GM19043 (cell line): ENCODE measurements around the gene HLA-DQB1.
"Not testable (repeated sequence)": the region's sequence is repeated elsewhere in the genome, so short reads cannot be mapped to it uniquely, and the experiment has no call there.

ENCODE experiments used
- ATAC-seq: cut with Tn5 transposase; IDR thresholded peaks from one replicate; pipeline ENCODE4 v1.9.1; 2021; ENCODE audit warnings: low read depth; ENCODE audit not compliant: unreplicated experiment

The HLA-DQB1 gene

DNA sequence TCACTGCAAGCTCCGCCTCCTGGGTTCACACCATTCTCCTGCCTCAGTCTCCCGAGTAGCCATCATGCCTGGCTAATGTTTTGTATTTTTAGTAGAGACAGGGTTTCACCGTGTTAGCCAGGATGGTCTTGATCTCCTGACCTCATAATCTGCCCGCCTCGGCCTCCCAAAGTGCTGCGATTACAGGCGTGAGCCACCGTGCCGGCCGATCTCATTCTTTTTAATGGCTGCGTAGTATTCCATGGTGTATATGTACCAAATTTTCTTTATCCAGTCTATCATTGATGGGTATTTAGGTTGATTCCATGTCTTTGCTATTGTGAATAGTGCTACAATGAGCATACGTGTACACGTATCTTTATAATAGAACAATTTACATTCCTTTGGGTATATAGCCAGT is 36.7 kb downstream of the HLA-DQB1 start:
- not testable (repeated sequence) for ATAC-seq

DNA sequence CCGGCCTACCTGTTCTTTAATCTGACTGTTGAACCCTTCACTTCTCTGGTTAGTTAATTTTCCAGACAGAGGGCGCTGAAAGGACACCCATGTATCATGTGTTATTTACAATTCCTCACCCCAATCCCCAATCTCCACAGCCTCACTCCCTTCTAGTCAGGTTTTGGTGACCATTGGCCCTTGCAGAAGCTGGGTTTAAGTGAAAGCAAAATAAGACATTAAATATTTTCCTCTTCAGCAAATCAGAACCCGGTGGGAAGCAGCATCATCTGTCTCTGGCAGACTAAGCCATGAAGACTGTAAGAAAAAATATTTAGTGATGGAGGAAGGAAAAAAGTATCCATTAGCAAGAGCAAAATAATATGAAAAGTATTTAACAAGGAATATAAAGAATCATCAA is 38.6 kb downstream of the HLA-DQB1 start:
- no peak for ATAC-seq

DNA sequence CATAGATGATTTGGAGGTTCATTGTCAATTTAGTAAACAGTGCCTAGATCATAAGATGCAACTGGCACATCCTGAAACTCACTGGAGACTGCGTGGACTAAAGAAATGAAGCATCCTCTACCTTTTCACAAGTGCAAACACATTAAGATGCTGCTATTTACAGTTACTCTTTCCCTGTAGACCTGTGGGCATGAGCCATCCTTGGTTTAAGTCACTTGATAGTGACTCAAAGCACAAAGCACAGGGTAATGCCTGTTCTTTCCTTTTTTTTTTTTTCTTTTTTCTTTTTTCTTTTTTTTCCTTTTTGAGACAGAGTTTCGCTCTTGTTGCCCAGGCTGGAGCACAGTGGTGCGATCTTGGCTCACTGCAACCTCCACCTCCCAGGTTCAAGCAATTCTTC is 39.2 kb downstream of the HLA-DQB1 start:
- ATAC-seq: no peak

DNA sequence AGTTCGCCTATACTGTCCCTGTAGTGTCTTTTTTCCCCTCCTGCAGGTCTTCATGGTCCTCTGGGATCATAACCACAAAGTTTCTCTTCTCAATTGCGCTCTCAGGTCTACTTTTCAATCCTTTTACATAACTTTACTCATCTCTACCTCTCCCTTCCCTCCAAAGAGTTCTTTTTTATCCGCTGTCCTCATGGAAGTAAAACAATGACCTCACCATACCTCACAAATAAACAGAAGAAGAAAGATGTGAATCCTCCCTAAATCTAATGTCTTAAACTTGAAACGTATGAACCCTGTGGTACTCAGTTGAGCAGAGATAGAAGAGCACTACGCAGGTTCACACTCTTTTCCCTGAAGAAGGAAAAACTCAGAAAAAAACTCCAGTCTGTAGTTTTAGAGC is 41.3 kb downstream of the HLA-DQB1 start:
- ATAC-seq: no peak

DNA sequence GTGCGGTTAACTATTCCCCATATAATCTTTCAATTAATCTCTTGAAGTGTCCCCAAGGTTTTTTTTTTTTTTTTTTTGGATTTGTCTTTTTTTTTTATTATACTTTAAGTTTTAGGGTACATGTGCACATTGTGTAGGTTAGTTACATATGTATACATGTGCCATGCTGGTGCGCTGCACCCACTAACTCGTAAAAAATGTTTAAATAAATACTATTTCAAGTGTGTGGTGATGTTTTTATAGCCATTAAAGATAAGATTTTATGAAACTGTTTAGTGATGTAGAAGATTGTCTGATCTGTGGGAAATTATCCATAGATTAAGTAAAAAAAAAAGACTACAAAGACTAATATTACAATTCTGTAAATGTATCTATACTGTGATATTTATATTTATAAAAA is 41.9 kb downstream of the HLA-DQB1 start:
- ATAC-seq: no peak

DNA sequence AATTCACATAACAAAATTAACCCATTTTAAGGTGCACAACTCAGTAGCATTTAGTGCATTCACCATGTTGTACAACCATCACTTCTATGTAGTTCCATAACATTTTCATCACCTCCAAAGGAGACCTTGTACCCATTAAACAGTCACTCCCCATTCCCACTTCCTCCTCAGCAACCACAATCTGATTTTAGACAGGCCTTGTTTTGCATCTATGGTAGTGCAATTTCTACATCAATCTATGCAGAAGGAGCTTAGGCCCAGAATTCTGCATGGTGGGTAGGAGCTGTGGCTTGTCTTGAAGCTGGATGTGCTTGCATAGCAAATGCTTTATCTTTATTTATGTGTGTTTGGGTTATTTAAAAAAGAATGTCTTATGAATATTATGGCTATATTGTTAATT is 42.8 kb downstream of the HLA-DQB1 start:
- no peak for ATAC-seq

DNA sequence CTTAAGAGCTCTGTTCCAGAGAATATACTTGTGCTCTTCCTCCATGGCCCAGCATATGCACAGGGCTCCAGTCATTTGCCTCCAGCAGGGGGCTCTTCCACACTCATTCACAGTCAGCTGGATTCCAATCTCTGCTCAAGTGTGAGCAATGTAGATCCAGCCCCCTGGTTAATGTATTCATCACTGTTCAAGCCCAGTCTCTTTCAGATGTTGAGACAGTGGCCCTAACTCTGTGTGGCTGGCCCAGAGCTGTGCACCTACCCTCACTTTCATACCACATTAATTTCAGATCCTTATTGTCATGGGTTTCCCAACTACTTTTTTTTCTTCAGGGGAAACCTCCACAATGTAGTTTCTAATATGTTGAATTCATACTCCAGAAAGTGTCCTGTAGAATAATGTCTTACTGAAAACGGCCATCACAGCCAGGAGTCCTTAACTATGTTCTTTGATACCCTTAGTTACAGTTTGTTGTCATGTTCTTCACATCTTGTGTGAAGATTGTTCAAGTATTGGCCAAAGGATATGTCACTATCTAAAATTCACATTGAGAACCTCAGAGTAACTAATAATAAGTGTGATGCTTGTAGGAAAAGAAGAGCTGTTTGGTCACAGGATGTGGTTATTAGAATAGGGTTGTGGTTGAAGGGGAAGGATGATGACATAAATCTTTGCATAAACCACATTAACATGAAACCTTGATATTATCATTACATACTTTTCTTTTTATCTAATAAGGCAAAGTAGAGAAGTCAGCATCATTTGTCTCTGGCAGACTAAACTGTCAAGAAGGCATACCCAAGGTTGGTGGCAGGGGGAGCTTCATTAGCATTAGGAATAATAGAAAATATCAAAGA is 43.7 kb downstream of the HLA-DQB1 start:
- ATAC-seq: peak; percentile 66

DNA sequence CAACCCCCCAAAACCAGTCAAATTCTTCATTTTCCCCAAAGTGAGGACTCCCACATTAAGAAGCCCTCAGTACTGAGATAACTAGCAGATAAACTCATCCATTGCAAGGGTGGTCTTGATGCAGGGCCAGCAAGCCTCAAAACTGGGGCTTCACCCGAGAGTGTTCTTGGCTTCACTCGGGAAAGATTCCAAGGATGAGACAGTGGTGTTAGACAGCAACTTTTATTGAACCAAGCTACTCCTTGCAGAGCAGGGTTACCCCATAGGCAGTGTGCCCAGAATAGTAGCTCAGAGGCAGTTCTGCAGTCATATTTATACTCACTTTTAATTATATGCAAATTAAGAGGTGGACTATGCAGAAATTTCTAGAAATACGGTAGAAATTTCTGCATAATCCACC is 45.1 kb downstream of the HLA-DQB1 start:
- no peak for ATAC-seq

DNA sequence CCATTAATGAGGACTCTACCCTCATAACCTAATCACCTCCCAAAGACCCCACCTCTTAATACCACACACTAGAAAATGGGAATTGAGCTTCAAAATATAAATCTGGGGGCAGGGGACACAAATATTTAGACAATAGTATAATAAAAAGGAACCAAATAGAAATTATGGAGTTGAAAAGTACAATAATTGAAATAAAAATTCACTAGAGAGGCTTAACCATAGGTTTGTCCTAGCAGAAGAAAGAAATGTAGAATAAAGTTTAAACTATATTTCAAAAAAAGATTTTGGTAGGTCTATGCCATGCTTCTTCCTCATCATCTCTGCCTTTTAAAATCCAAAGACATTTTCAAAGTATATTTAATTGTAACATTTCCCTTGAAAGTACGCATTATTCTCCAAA is 48.7 kb downstream of the HLA-DQB1 start:
- no peak for ATAC-seq

DNA sequence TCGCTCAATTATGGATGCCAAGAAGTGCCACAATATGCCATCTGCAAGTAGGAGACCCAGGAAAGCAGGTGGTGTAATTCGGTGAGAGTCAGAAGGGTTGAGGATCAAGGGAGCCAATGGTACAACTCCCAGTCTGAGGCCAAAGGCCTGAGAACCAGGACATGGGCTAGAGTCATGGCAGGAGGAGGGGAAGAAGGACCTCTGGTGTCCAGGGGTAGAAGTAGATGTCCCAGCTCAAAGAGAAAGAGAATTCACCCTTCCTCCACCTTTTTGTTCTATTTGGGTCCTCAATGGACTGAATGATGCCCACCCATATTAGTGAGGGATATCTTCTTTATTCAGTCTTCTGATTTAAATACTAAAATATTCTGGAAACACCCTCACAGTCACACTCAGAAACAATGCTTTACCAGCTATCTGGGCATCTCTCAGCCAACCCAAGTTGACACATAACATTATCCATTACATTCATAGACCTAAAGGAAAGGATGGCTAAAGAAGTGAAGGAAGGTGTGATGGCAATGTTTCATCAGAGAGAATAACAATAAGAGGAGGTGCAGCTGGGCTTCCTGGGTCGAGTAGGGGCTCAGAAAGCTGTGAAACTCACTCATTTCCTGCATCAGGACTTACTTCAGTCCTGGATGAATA is 50.4 kb downstream of the HLA-DQB1 start:
- ATAC-seq: no peak

DNA sequence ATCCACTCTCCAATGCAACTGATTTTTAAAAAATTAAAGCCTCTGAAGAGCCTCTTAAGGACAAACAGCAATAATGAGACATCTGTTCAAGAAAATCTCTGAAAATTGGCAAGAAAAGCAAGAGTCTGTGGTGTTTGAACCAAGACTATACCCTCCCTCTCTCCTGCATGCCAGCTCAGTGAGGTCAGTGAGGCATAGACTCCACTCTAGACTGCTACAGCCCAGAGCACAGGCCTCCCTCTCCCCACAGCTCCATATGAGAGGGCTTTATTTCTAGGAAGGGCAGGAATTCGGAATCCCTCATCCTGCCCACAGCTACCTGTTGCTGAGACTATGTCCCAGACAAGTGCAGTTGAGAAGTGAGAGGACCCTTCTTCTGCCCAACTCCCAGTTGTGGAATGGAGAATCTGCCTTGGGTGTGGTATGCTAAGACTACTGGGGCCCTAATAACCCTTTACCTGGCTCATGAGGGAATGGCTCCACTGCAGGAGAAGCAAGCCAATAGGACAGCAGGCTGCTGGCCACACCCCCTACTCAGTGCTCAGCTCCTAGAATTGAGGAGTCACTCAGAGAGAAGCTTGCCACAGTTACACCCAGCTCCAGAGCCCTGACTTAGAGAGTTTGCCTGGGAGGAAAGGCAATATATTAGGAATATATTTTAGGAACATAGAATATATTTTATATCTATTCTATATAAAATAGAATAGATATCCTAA is 51.9 kb downstream of the HLA-DQB1 start:
- ATAC-seq: no peak

DNA sequence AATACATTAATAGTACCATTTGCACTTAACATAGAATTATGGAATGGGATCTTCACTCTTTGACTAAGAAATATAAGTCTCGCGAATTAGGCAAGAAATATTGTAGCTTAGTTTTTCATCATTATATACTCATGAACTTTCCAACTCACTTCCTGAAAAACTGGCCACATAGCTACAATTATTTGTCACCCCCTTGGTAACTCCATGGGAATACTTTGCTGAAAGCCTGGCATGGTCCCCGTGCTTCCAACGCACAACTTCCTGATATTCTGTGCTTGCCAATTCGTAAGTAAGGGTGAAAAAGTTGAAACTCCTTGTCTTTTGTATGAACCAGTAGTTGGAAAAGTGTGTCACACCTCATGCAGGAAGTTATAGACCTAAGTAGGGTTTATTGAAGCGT is 53.0 kb downstream of the HLA-DQB1 start:
- no peak for ATAC-seq

DNA sequence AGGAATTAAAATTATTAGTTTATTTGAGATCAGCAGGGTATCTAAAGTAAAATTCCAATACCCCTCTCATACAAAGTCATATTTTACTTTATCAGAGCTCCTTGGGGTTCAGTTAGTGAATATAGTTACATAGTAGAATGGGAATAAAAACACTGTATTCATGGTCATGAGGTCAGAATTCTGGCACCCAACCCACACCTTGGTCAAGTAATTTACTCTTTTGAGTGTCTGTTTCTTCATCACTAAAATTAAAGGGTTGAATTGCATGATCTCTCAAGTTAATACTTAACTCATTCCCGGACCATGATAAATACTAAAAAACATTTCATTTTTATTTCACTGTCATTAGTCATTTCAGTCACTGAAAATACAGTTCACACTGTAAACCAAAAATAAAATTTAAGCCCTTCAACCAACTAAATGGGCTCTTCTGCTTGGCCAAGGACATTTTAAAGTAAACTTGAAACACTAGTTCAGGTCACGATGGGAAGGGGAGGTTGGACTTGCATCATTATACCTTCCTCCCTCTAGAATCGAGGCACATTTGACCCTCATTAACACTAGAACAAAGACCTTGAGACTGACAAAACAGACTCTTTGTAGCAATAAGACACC is 55.7 kb downstream of the HLA-DQB1 start:
- no peak for ATAC-seq

DNA sequence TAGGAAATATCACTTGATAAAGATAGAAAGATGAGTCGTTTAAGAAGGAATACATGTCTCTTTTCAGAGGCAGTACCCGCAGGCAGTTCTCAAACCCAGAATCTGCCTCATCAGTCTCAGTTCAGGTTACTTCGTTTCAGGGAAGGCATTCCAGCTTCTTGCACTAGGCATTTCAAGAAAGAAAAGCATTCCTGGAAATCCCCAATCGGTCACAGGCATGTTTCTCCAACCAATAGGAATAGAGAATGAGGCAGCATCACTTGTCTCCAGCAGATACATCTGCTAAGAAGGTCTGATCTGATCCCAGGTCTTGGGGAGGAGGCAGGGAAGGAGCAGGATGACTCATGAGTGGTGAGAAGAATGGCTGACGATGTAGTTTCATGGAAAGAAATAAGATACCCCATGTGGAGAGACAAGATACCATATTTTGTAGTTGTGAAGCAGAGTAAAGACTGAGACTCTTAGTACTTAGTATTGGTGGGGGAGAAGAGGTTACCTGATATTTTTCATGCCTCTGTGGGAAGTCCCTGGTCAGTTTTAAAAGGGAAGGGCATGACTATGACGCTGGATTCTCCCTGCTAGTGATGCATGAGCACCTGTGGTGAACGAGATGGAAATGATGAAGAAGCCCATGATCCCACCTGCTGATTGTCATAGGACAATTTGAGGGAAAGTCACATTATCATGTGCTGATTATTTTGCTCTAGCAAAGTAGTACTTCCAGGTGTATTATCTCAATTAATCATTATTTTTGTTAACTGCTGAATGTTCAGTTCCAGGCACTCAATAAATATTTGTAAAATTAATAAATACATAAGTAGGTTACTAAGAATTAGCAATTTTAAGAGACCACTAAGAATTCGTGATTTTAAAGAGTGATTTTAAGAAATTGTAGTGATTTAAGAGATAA is 56.5 kb downstream of the HLA-DQB1 start:
- ATAC-seq: peak; percentile 93
